H1 (cell line): Measurements from ENCODE around the gene MYO1D. TPM values are rescaled to one million over a fixed set of nuclear protein-coding genes. Genes with fewer than 3 reads are reported as not detected.

Source experiments
- CEBPB ChIP-seq: IDR thresholded peaks from 2 replicates; pipeline ENCODE4 v1.6.1; 2012; ENCODE audit warnings: low read depth, low read length
- GTF2F1 ChIP-seq: IDR thresholded peaks from 2 replicates; pipeline ENCODE4 v1.6.1; 2012; ENCODE audit warnings: low read depth, low read length, improper control_type of control experiment, borderline replicate concordance
- KDM5A ChIP-seq: fragments of 200-600 bp; IDR thresholded peaks from 2 replicates; pipeline ENCODE4 v1.7.1; 2012; ENCODE audit warnings: mild to moderate bottlenecking, low read length, inconsistent platforms, mixed read lengths
- POU5F1 ChIP-seq: IDR thresholded peaks from 2 replicates; pipeline ENCODE4 v1.6.1; 2011; ENCODE audit warnings: low read depth, mild to moderate bottlenecking, low read length, moderate library complexity
- SUZ12 ChIP-seq: fragments of 200-600 bp; sonication (generic); IDR thresholded peaks from 2 replicates; pipeline ENCODE4 v1.6.1; 2012; ENCODE audit warnings: mild to moderate bottlenecking, inconsistent platforms, low read length, moderate library complexity, mixed read lengths
- TAF7 ChIP-seq: optimal IDR thresholded peaks from 2 replicates; pipeline ENCODE3; 2011; ENCODE audit warnings: low read depth, mild to moderate bottlenecking, inconsistent platforms, low read length, moderate library complexity, borderline replicate concordance
- polyA plus RNA-seq, 7 experiments: library from polyadenylated mRNA; depleted of rRNA in 3 of 7; stranded (reverse) in 5 of 7; unstranded in 2 of 7; fragments of >200 nt in 5 of 7; fragments of 200-250 nt in 2 of 7; gene quantifications; 1 replicate in 5 of 7; 2 replicates in 1 of 7; 4 replicates in 1 of 7; pipeline versions ENCODE4 v1.2.1 to v1.2.3, GENCODE V29; 2011 to 2013; ENCODE audit warnings: missing spikeins in 2 of 7, mixed read lengths in 2 of 7
- total RNA-seq: library from RNA; stranded (reverse); fragmentation: NEBNext Ultra II Directional; extraction: Animal tissue kit (Norgen Biotek cat#: 25700); gene quantifications from 2 replicates; pipeline ENCODE4 v1.2.1, GENCODE V29; 2021
- TF ChIP-seq, protein P1 (sequence below): IDR thresholded peaks from 2 replicates; pipeline ENCODE4 v1.6.1; 2012; ENCODE audit warnings: low read length, inconsistent platforms
- TF ChIP-seq, protein P2 (sequence below), 3 experiments: IDR thresholded peaks; 1 replicate in 2 of 3; 2 replicates in 1 of 3; pipeline versions ENCODE4 v1.5.1 to v1.6.1; 2011; ENCODE audit warnings: low read length in 3 of 3, mild to moderate bottlenecking in 3 of 3, inconsistent platforms in 2 of 3, low read depth in 1 of 3, moderate library complexity in 1 of 3; ENCODE audit not compliant: insufficient read depth in 1 of 3; ENCODE audit errors: control extremely low read depth in 1 of 3

Gene MYO1D
- total and polyA plus RNA-seq, 2 of the 8 experiments (the other 6 are each of a cell fraction or from before 2014, with no cell fraction given) = 6.5 to 25.4 TPM

DNA sequence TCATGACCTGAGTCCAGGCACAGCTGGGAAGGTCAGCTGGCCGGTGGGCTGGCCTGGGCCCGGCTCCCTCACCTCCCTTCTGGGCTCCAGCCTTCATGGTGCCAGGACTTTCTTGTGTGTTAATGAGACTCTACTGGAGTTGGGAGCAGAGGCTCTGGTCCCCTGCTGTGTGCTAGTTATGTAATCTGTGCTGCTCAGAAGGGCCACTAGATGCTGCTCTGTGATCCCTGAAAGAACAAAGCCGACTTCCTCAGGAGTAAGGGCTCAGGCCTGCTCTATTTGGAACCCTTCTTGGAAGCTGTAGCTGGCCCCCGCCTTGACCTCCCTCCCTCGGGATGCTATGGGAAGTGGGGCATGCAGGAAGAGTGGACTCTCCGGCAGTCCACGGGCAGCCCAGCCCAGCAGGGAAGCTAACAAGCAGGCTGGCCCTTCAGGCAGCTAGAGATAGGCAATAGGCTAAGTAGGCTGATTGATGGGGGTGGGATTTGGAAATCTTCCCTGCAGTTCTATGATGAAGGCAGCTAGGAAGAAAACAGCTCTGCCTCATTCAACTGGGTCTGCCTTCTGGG is 393.4 kb downstream of the MYO1D start (continued):
- TF ChIP-seq GTF2F1 = no peak
- peak; percentile 46 for TF ChIP-seq TAF7
- no peak for TF ChIP-seq POU5F1
- TF ChIP-seq, protein P1, sequence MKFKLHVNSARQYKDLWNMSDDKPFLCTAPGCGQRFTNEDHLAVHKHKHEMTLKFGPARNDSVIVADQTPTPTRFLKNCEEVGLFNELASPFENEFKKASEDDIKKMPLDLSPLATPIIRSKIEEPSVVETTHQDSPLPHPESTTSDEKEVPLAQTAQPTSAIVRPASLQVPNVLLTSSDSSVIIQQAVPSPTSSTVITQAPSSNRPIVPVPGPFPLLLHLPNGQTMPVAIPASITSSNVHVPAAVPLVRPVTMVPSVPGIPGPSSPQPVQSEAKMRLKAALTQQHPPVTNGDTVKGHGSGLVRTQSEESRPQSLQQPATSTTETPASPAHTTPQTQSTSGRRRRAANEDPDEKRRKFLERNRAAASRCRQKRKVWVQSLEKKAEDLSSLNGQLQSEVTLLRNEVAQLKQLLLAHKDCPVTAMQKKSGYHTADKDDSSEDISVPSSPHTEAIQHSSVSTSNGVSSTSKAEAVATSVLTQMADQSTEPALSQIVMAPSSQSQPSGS = no peak
- TF ChIP-seq SUZ12 = no peak
- TF ChIP-seq KDM5A = no peak
- TF ChIP-seq, protein P2, sequence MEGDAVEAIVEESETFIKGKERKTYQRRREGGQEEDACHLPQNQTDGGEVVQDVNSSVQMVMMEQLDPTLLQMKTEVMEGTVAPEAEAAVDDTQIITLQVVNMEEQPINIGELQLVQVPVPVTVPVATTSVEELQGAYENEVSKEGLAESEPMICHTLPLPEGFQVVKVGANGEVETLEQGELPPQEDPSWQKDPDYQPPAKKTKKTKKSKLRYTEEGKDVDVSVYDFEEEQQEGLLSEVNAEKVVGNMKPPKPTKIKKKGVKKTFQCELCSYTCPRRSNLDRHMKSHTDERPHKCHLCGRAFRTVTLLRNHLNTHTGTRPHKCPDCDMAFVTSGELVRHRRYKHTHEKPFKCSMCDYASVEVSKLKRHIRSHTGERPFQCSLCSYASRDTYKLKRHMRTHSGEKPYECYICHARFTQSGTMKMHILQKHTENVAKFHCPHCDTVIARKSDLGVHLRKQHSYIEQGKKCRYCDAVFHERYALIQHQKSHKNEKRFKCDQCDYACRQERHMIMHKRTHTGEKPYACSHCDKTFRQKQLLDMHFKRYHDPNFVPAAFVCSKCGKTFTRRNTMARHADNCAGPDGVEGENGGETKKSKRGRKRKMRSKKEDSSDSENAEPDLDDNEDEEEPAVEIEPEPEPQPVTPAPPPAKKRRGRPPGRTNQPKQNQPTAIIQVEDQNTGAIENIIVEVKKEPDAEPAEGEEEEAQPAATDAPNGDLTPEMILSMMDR (IDR thresholded peaks at IDR 0.05; ENCODE audit: control extremely low read depth in 1 of 3, insufficient read depth in 1 of 3, low read depth in 1 of 3, low read length in 3 of 3) = peak; percentile 55 to 84 (median 72)
- TF ChIP-seq CEBPB = peak; percentile 86
